ENCODE data around the gene DUSP15. TPM values are rescaled to one million over a fixed set of nuclear protein-coding genes. Genes with fewer than 3 reads are reported as not detected.

DUSP15 gene
- total and polyA plus RNA-seq, 4 donors = 1.6 to 4.7 (median 2.9) TPM

- no peak overlapping the region for H3K4me3 ChIP-seq
- no peak overlapping the region for H3K27ac ChIP-seq (ENCODE audit: low read depth in 1 of 2, low read length in 1 of 2)
- no peak for TF ChIP-seq CTCF (IDR thresholded peaks at IDR 0.05; ENCODE audit: control extremely low read depth, extremely low read depth)
- DNase-seq = no peak
- no peaks in the 10 kb centered on the region for H3K27me3 ChIP-seq (ENCODE audit: control insufficient read depth in 3 of 3, insufficient read depth in 3 of 3, low read length in 2 of 3)
- peaks cover 0 to 16% (median 5%) of the 10 kb centered on the region in 5 donors for H3K4me1 ChIP-seq (ENCODE audit: control insufficient read depth in 5 of 5, insufficient read depth in 5 of 5, low read length in 5 of 5)
- WGBS, 2 donors = 75 to 85% methylated on average over 3 of the region's 3 CpGs
- H3K36me3 ChIP-seq (ENCODE audit: control insufficient read depth in 4 of 4, insufficient read depth in 4 of 4, low read length in 4 of 4) = peaks cover 0 to 6% (median 0%) of the 10 kb centered on the region in 4 donors
- no peak overlapping the region for H3K9ac ChIP-seq (ENCODE audit: insufficient read depth in 1 of 2, low read length in 2 of 2)
- H3K9me3 ChIP-seq (ENCODE audit: control insufficient read depth in 4 of 4, insufficient read depth in 3 of 4, low read length in 3 of 4) = no peaks in the 10 kb centered on the region
- ATAC-seq (ENCODE audit: insufficient read depth, low FRiP score) = no peak
These were observed 4.1 kb downstream of the DUSP15 start for GRCh38 chr20:31866221-31866620.

GRCh38 chr20:31864521-31865400 lies 5.6 kb downstream of the DUSP15 start:
- Histone ChIP-seq H3K4me3 (no peak overlapping the region), H3K36me3 (ENCODE audit: control insufficient read depth in 4 of 4, insufficient read depth in 4 of 4, low read length in 4 of 4) (peaks cover 0 to 6% (median 0%) of the 10 kb centered on the region in 4 donors), H3K9ac (ENCODE audit: insufficient read depth in 1 of 2, low read length in 2 of 2) (no peak overlapping the region), H3K4me1 (ENCODE audit: control insufficient read depth in 5 of 5, insufficient read depth in 5 of 5, low read length in 5 of 5) (peaks cover 0 to 22% (median 8%) of the 10 kb centered on the region in 5 donors), H3K27me3 (ENCODE audit: control insufficient read depth in 3 of 3, insufficient read depth in 3 of 3, low read length in 2 of 3) (peaks cover 0 to 3% (median 0%) of the 10 kb centered on the region in 3 donors), H3K9me3 (ENCODE audit: control insufficient read depth in 4 of 4, insufficient read depth in 3 of 4, low read length in 3 of 4) (no peaks in the 10 kb centered on the region), H3K27ac (ENCODE audit: low read depth in 1 of 2, low read length in 1 of 2) (no peak overlapping the region)
- no peak for TF ChIP-seq CTCF (IDR thresholded peaks at IDR 0.05; ENCODE audit: control extremely low read depth, extremely low read depth)
- DNase-seq (peak in 1 of 3 donors; percentile 4), ATAC-seq (ENCODE audit: insufficient read depth, low FRiP score) (no peak)
- 78 to 85% methylated on average over 12 of the region's 12 CpGs for WGBS, 2 donors

GRCh38 chr20:31863296-31864085 lies 6.8 kb downstream of the DUSP15 start:
- peak in 1 of 3 donors; percentile 7 for DNase-seq
- WGBS, 2 donors = 74 to 89% methylated on average over 9 of the region's 9 CpGs
- no peak overlapping the region for H3K4me3 ChIP-seq
- TF ChIP-seq CTCF (IDR thresholded peaks at IDR 0.05; ENCODE audit: control extremely low read depth, extremely low read depth) = no peak
- peaks cover 0 to 16% (median 4%) of the 10 kb centered on the region in 5 donors for H3K4me1 ChIP-seq (ENCODE audit: control insufficient read depth in 5 of 5, insufficient read depth in 5 of 5, low read length in 5 of 5)
- no peak overlapping the region for H3K9ac ChIP-seq (ENCODE audit: insufficient read depth in 1 of 2, low read length in 2 of 2)
- ATAC-seq (ENCODE audit: insufficient read depth, low FRiP score) = no peak
- peaks cover 0 to 6% (median 0%) of the 10 kb centered on the region in 4 donors for H3K36me3 ChIP-seq (ENCODE audit: control insufficient read depth in 4 of 4, insufficient read depth in 4 of 4, low read length in 4 of 4)
- no peaks in the 10 kb centered on the region for H3K9me3 ChIP-seq (ENCODE audit: control insufficient read depth in 4 of 4, insufficient read depth in 3 of 4, low read length in 3 of 4)
- H3K27me3 ChIP-seq (ENCODE audit: control insufficient read depth in 3 of 3, insufficient read depth in 3 of 3, low read length in 2 of 3) = peaks cover 0 to 3% (median 0%) of the 10 kb centered on the region in 3 donors
- H3K27ac ChIP-seq (ENCODE audit: low read depth in 1 of 2, low read length in 1 of 2) = no peak overlapping the region
